H1 (cell line): ENCODE data around the gene ZNF566. TPM values are rescaled to one million over a fixed set of nuclear protein-coding genes. Genes with fewer than 3 reads are reported as not detected.
A peak's percentile ranks its signal among the peaks of the same experiment; 100 is the strongest.

Experiments
- CTCF ChIA-PET: fragments of 300-600 bp; sonication (Branson Sonifier 250); formaldehyde crosslinking; loops from one replicate; lab custom pipeline; 2021; ENCODE audit not compliant: partially characterized antibody; lab: Charles Lee
- POLR2A ChIA-PET: fragments of 300-600 bp; sonication (Branson Sonifier 250); formaldehyde crosslinking; loops from one replicate; lab custom pipeline; 2021; ENCODE audit warnings: inconsistent platforms; ENCODE audit not compliant: partially characterized antibody; lab: Charles Lee
- DNase-seq, 2 experiments: peaks; one replicate each; pipeline versions ENCODE4 v3.0.0 to v3.0.0-alpha.2; 2010 to 2022; ENCODE audit warnings: low spot score in 2 of 2, low read depth in 1 of 2, mixed read lengths in 1 of 2
- FAIRE-seq: peaks from 2 replicates; lab custom pipeline; 2011; peaks lifted over from hg19 to GRCh38; lab: Jason Lieb, UNC
- H2AFZ ChIP-seq: 2 replicates; pipeline ENCODE4 v1.8.1; 2012; ENCODE audit warnings: low read length, inconsistent platforms
- H2AK5ac ChIP-seq: 2 replicates; pipeline ENCODE4 v1.6.1; 2013; ENCODE audit warnings: low read depth, low read length
- H2BK120ac ChIP-seq: replicated peaks from 2 replicates; pipeline ENCODE3; 2013; ENCODE audit warnings: low read depth, low read length, inconsistent platforms
- H2BK12ac ChIP-seq: 2 replicates; pipeline ENCODE4 v1.6.1; 2013; ENCODE audit warnings: low read depth, low read length
- H2BK15ac ChIP-seq: 2 replicates; pipeline ENCODE4 v1.6.1; 2013; ENCODE audit warnings: low read length
- H2BK20ac ChIP-seq: 2 replicates; pipeline ENCODE4 v1.6.1; 2013; ENCODE audit warnings: low read length
- H2BK5ac ChIP-seq: 2 replicates; pipeline ENCODE4 v1.6.1; 2013; ENCODE audit warnings: low read depth, low read length
- H3K14ac ChIP-seq: 2 replicates; pipeline ENCODE4 v1.6.1; 2013; ENCODE audit warnings: inconsistent platforms; ENCODE audit not compliant: insufficient read length
- H3K18ac ChIP-seq: 2 replicates; pipeline ENCODE4 v1.6.1; 2013; ENCODE audit warnings: low read length; ENCODE audit errors: extremely low read depth
- H3K23ac ChIP-seq: 2 replicates; pipeline ENCODE4 v1.6.1; 2013; ENCODE audit warnings: inconsistent platforms; ENCODE audit not compliant: insufficient read length
- H3K23me2 ChIP-seq: 2 replicates; pipeline ENCODE4 v1.6.1; 2013; ENCODE audit warnings: low read depth, low read length
- H3K27ac ChIP-seq: 2 replicates; pipeline ENCODE4 v1.6.1; 2011; ENCODE audit warnings: low read depth, low read length, inconsistent platforms
- H3K27me3 ChIP-seq, 4 experiments: replicated peaks in 1 of 4; 1 replicate in 1 of 4; 2 replicates in 3 of 4; pipeline versions ENCODE4 v1.6.1 to v1.8.1; 2011 to 2013; ENCODE audit warnings: low read length in 3 of 4, mild to moderate bottlenecking in 3 of 4, inconsistent platforms in 2 of 4, mixed read lengths in 2 of 4, moderate library complexity in 1 of 4; ENCODE audit not compliant: control insufficient read depth in 3 of 4, insufficient read depth in 3 of 4; ENCODE audit errors: extremely low read depth in 1 of 4
- H3K36me3 ChIP-seq, 4 experiments: 2 replicates each; pipeline versions ENCODE4 v1.6.1 to v1.8.1; 2011 to 2013; ENCODE audit warnings: mild to moderate bottlenecking in 4 of 4, low read length in 3 of 4, moderate library complexity in 2 of 4, control low read depth in 1 of 4, inconsistent platforms in 1 of 4; ENCODE audit not compliant: insufficient read depth in 4 of 4, control insufficient read depth in 2 of 4
- H3K4ac ChIP-seq: replicated peaks from 2 replicates; pipeline ENCODE3; 2013; ENCODE audit warnings: low read length, low read depth, mixed read lengths, inconsistent platforms; ENCODE audit not compliant: insufficient read length
- H3K4me1 ChIP-seq, 4 experiments: replicated peaks in 1 of 4; 1 replicate in 1 of 4; 2 replicates in 3 of 4; pipeline versions ENCODE4 v1.6.1 to v1.8.1; 2011 to 2013; ENCODE audit warnings: low read length in 3 of 4, inconsistent platforms in 2 of 4, mixed read lengths in 1 of 4; ENCODE audit not compliant: insufficient read depth in 4 of 4, control insufficient read depth in 3 of 4
- H3K4me2 ChIP-seq, 2 experiments: 2 replicates each; pipeline versions ENCODE4 v1.6.1 to v1.8.1; 2011 to 2013; ENCODE audit warnings: low read depth in 2 of 2, low read length in 2 of 2, control low read depth in 1 of 2, inconsistent platforms in 1 of 2, mild to moderate bottlenecking in 1 of 2; ENCODE audit not compliant: insufficient read depth in 1 of 2
- H3K4me3 ChIP-seq, 4 experiments: fragments of 200-600, 300-600 bp in 1 of 4; sonication (generic), shearing (Covaris generic), sonication (Bioruptor Twin) in 1 of 4; 2 replicates each; pipeline versions ENCODE4 v1.5.1 to v1.8.1; 2011 to 2016; ENCODE audit warnings: low read length in 4 of 4, low read depth in 3 of 4, control low read depth in 2 of 4, inconsistent platforms in 2 of 4, mild to moderate bottlenecking in 2 of 4, mixed read lengths in 1 of 4, moderate library complexity in 1 of 4; ENCODE audit not compliant: insufficient read depth in 2 of 4; ENCODE audit errors: extremely low read depth in 1 of 4
- H3K56ac ChIP-seq: replicated peaks from 2 replicates; pipeline ENCODE3; 2013; ENCODE audit warnings: low read depth, mild to moderate bottlenecking, mixed read lengths, low read length, inconsistent platforms; ENCODE audit not compliant: insufficient read length
- H3K79me1 ChIP-seq: 2 replicates; pipeline ENCODE4 v1.6.1; 2013; ENCODE audit warnings: low read depth, low read length, control low read depth
- H3K79me2 ChIP-seq, 2 experiments: 2 replicates each; pipeline versions ENCODE4 v1.6.1 to v1.8.1; 2012 to 2013; ENCODE audit warnings: low read length in 2 of 2, mild to moderate bottlenecking in 2 of 2, inconsistent platforms in 1 of 2; ENCODE audit not compliant: insufficient read depth in 2 of 2, control insufficient read depth in 1 of 2
- H3K9ac ChIP-seq, 4 experiments: replicated peaks in 1 of 4; 1 replicate in 1 of 4; 2 replicates in 3 of 4; pipeline versions ENCODE4 v1.6.1 to v1.8.1; 2011 to 2013; ENCODE audit warnings: low read depth in 3 of 4, low read length in 3 of 4, control low read depth in 2 of 4, mild to moderate bottlenecking in 2 of 4, moderate library complexity in 2 of 4, inconsistent platforms in 1 of 4; ENCODE audit errors: extremely low read depth in 1 of 4
- H3K9me3 ChIP-seq, 2 experiments: 2 replicates each; pipeline versions ENCODE4 v1.6.1 to v1.8.1; 2012 to 2013; ENCODE audit warnings: mild to moderate bottlenecking in 2 of 2, moderate library complexity in 2 of 2, control low read depth in 1 of 2, inconsistent platforms in 1 of 2, low read depth in 1 of 2, low read length in 1 of 2, mixed read lengths in 1 of 2; ENCODE audit not compliant: insufficient read depth in 2 of 2
- H4K20me1 ChIP-seq, 2 experiments: replicated peaks in 1 of 2; 2 replicates each; pipeline versions ENCODE3 to v1.8.1; 2011 to 2013; ENCODE audit warnings: inconsistent platforms in 2 of 2, low read length in 2 of 2, mild to moderate bottlenecking in 1 of 2; ENCODE audit not compliant: insufficient read depth in 2 of 2, control insufficient read depth in 1 of 2
- H4K5ac ChIP-seq: 2 replicates; pipeline ENCODE4 v1.6.1; 2013; ENCODE audit warnings: low read length, low read depth, mixed read lengths, inconsistent platforms; ENCODE audit not compliant: insufficient read length
- H4K8ac ChIP-seq: 2 replicates; pipeline ENCODE4 v1.8.0; 2013; ENCODE audit warnings: mild to moderate bottlenecking, moderate library complexity, low read length, inconsistent platforms; ENCODE audit not compliant: insufficient read depth; ENCODE audit errors: extremely low read depth
- H4K91ac ChIP-seq: replicated peaks from 2 replicates; pipeline ENCODE3; 2013; ENCODE audit warnings: low read length, mixed read lengths, inconsistent platforms; ENCODE audit not compliant: insufficient read length
- ASH2L ChIP-seq: fragments of 200-600, 300-600 bp; sonication (generic); IDR thresholded peaks from one replicate; pipeline ENCODE4 v1.7.1; 2017; ENCODE audit warnings: low read length
- CBX5 ChIP-seq: fragments of 300-800, 300-1000 bp; sonication (generic); IDR thresholded peaks from 2 replicates; pipeline ENCODE4 v1.7.1; 2016; ENCODE audit warnings: antibody characterized with exemption, low read length, low read depth
- CTCF ChIP-seq, 3 experiments: IDR thresholded peaks; 1 replicate in 2 of 3; 2 replicates in 1 of 3; pipeline versions ENCODE4 v1.5.1 to v1.6.1; 2011; ENCODE audit warnings: low read length in 3 of 3, mild to moderate bottlenecking in 3 of 3, inconsistent platforms in 2 of 3, low read depth in 1 of 3, moderate library complexity in 1 of 3; ENCODE audit not compliant: insufficient read depth in 1 of 3; ENCODE audit errors: control extremely low read depth in 1 of 3
- E2F6 ChIP-seq: IDR thresholded peaks from 2 replicates; pipeline ENCODE4 v1.6.1; 2012; ENCODE audit warnings: inconsistent platforms
- JUND ChIP-seq: IDR thresholded peaks from 2 replicates; pipeline ENCODE4 v1.6.1; 2011; ENCODE audit warnings: mild to moderate bottlenecking, improper control_type of control experiment, low read length
- KDM4A ChIP-seq: IDR thresholded peaks from one replicate; pipeline ENCODE4 v1.7.1; 2012; ENCODE audit warnings: low read depth, mild to moderate bottlenecking, moderate library complexity, low read length, inconsistent platforms; ENCODE audit not compliant: severe bottlenecking
- SUZ12 ChIP-seq: fragments of 200-600 bp; sonication (generic); IDR thresholded peaks from 2 replicates; pipeline ENCODE4 v1.6.1; 2012; ENCODE audit warnings: mild to moderate bottlenecking, inconsistent platforms, low read length, moderate library complexity, mixed read lengths
- WGBS, 2 experiments: shearing (Covaris generic) in 1 of 2; methylation state at CpG; one replicate each; pipeline versions ENCODE4 v1.1.6 to v1.1.7; 2013 to 2015; ENCODE audit warnings: low lambda C conversion rate in 2 of 2, mixed read lengths in 2 of 2, inconsistent platforms in 1 of 2, low coverage in 1 of 2, missing lambda C conversion rate in 1 of 2; ENCODE audit not compliant: insufficient replicate concordance in 2 of 2, insufficient coverage in 1 of 2, insufficient read length in 1 of 2; ENCODE audit errors: extremely low coverage in 1 of 2, missing lambda C conversion rate in 1 of 2; 5-methylcytosine and 5-hydroxymethylcytosine counted together
- polyA plus RNA-seq, 7 experiments: library from polyadenylated mRNA; depleted of rRNA in 3 of 7; stranded (reverse) in 5 of 7; unstranded in 2 of 7; fragments of >200 nt in 5 of 7; fragments of 200-250 nt in 2 of 7; gene quantifications; 1 replicate in 5 of 7; 2 replicates in 1 of 7; 4 replicates in 1 of 7; pipeline versions ENCODE4 v1.2.1 to v1.2.3, GENCODE V29; 2011 to 2013; ENCODE audit warnings: missing spikeins in 2 of 7, mixed read lengths in 2 of 7
- total RNA-seq: library from RNA; stranded (reverse); fragmentation: NEBNext Ultra II Directional; extraction: Animal tissue kit (Norgen Biotek cat#: 25700); gene quantifications from 2 replicates; pipeline ENCODE4 v1.2.1, GENCODE V29; 2021

Gene ZNF566
- total and polyA plus RNA-seq, 2 of the 8 experiments (the other 6 are each of a cell fraction or from before 2014, with no cell fraction given) = 6.9 to 16.6 TPM

- no peak overlapping the region for H3K9ac ChIP-seq
- FAIRE-seq (no peak), DNase-seq (no peak)
- 53% methylated on average over 24 of the region's 33 CpGs; no CpG with 5 or more reads in 1 of the 2 experiments for WGBS, 2 experiments
- H2AK5ac ChIP-seq = no peak overlapping the region
- peak overlapping the region; percentile 44; the same call in 1 of the 2 replicates for H2BK5ac ChIP-seq
- no peak overlapping the region for H3K23ac ChIP-seq
- H3K18ac ChIP-seq = peak overlapping the region; percentile 40
- no peak overlapping the region for H3K27ac ChIP-seq
- no peak overlapping the region for H4K5ac ChIP-seq
- peak overlapping the region; percentile 55; the same call in 1 of the 2 replicates for H2AFZ ChIP-seq
- no peaks in the 10 kb centered on the region for H3K36me3 ChIP-seq
- no peak overlapping the region for H3K4ac ChIP-seq
- peak overlapping the region; percentile 26 to 65 for H3K4me2 ChIP-seq
- H3K79me1 ChIP-seq = peaks cover 6% of the 10 kb centered on the region; the same call in 1 of the 2 replicates
- H2BK15ac ChIP-seq = no peak overlapping the region; the same call in 1 of the 2 replicates
- H3K4me1 ChIP-seq = no peaks in the 10 kb centered on the region; a peak in 3 of 7 replicates
- no peak overlapping the region for H2BK20ac ChIP-seq
- peaks cover 9% of the 10 kb centered on the region; the same call in 1 of the 2 replicates for H3K23me2 ChIP-seq
- H3K79me2 ChIP-seq = peaks cover 0 to 13% of the 10 kb centered on the region in 2 experiments; a peak in 3 of 4 replicates
- peak overlapping the region; percentile 46 for H4K91ac ChIP-seq
- peak overlapping the region; percentile 73 for H4K8ac ChIP-seq
- H2BK12ac ChIP-seq = 0 out of 2 replicates have a peak overlapping the region, but pooled peaks have one; percentile 50
- no peaks in the 10 kb centered on the region for H3K9me3 ChIP-seq
- peaks cover 0 to 32% (median 11%) of the 10 kb centered on the region in 4 experiments; a peak in 5 of 7 replicates for H3K27me3 ChIP-seq
- POLR2A ChIA-PET = interaction anchor here (0.9 to 5.5 kb wide), 5 partner anchors 8 to 67 kb away, joined by 3 to 54 read pairs (median 4); partner anchors contain the start of gene ZNF566
- CTCF ChIA-PET = interaction anchor here (0.6 to 1.1 kb wide), 4 partner anchors 8 to 1047 kb away, joined by 3 to 4 read pairs (median 3); partner anchors contain the start of gene ZNF570
- H4K20me1 ChIP-seq = no peaks in the 10 kb centered on the region
- no peak overlapping the region for H3K56ac ChIP-seq
- no peak overlapping the region for H3K14ac ChIP-seq
- no peak overlapping the region for H2BK120ac ChIP-seq
- H3K4me3 ChIP-seq = peak overlapping the region; percentile 29 to 56 (median 42)
- TF ChIP-seq CTCF (IDR thresholded peaks at IDR 0.05; ENCODE audit: control extremely low read depth in 1 of 3, insufficient read depth in 1 of 3, low read depth in 1 of 3, low read length in 3 of 3) (no peak), ASH2L (no peak), JUND (no peak), CBX5 (no peak), E2F6 (peak; percentile 6; the same call in 1 of the 2 replicates), SUZ12 (peak; percentile 20; the same call in 1 of the 2 replicates), KDM4A (peak; percentile 4)
These were observed 67.4 kb downstream of the ZNF566 start for GRCh38 chr19:36421749-36422481.
